K562 (cell line): Measurements from ENCODE around the gene AASDH. TPM values are rescaled to one million over a fixed set of nuclear protein-coding genes. Genes with fewer than 3 reads are reported as not detected.
A peak's percentile ranks its signal among the peaks of the same experiment; 100 is the strongest.

Source experiments
- ATAC-seq: fragments of 200-7000 bp; cut with Tn5 transposase; 3 replicates; pipeline ENCODE4 v1.9.1; 2020; ENCODE audit warnings: moderate library complexity
- BruUV-seq: library from RNA; stranded (reverse); fragments of 400-500 nt; replicated peaks from 2 replicates; lab custom pipeline; 2021; lab: Mats Ljungman, UMichigan
- CTCF ChIA-PET: fragments of 300-600 bp; formaldehyde crosslinking; extraction: SDS; loops from one replicate; lab custom pipeline; 2021; ENCODE audit warnings: low intra/inter-chr PET ratio; lab: Yijun Ruan, JAX
- POLR2A ChIA-PET: fragments of 300-600, 350-650 bp; sonication (Branson Sonifier 250); formaldehyde crosslinking; extraction: SDS; loops from one replicate; lab custom pipeline; 2021; ENCODE audit warnings: antibody characterized with exemption, inconsistent platforms; lab: Yijun Ruan, JAX
- DNase-seq, 4 experiments: peaks; one replicate each; pipeline versions ENCODE4 v3.0.0 to v3.0.0-alpha.2; 2011 to 2018; ENCODE audit warnings: low spot score in 3 of 4, mixed read lengths in 3 of 4; ENCODE audit errors: extremely low read depth in 1 of 4
- FAIRE-seq: peaks from 2 replicates; lab custom pipeline; 2011; peaks lifted over from hg19 to GRCh38; lab: Jason Lieb, UNC
- H2AFZ ChIP-seq: 2 replicates; pipeline ENCODE4 v1.6.0; 2011; ENCODE audit warnings: low read depth, low read length, control low read depth, inconsistent platforms
- H3K27ac ChIP-seq: fragments of 200-600 bp; 3 replicates; pipeline ENCODE4 v1.8.0; 2011; ENCODE audit warnings: low read depth, mild to moderate bottlenecking, control low read depth, inconsistent platforms, low read length, moderate library complexity, mixed read lengths; ENCODE audit errors: extremely low read depth
- H3K27me3 ChIP-seq, 2 experiments: fragments of 300-600 bp in 1 of 2; 2 replicates in 1 of 2; 3 replicates in 1 of 2; pipeline versions ENCODE4 v1.6.0 to v1.8.0; 2011; ENCODE audit warnings: inconsistent platforms in 2 of 2, low read length in 2 of 2, mild to moderate bottlenecking in 1 of 2, mixed read lengths in 1 of 2, moderate library complexity in 1 of 2; ENCODE audit not compliant: control insufficient read depth in 2 of 2, insufficient read depth in 2 of 2
- H3K36me3 ChIP-seq: fragments of 300-600 bp; 3 replicates; pipeline ENCODE4 v1.8.0; 2011; ENCODE audit warnings: mild to moderate bottlenecking, low read length, inconsistent platforms; ENCODE audit not compliant: control insufficient read depth, insufficient read depth
- H3K4me1 ChIP-seq, 2 experiments: fragments of 200-600 bp in 1 of 2; replicated peaks in 1 of 2; 2 replicates in 1 of 2; 3 replicates in 1 of 2; pipeline versions ENCODE4 v1.5.1 to v1.8.0; 2011; ENCODE audit warnings: inconsistent platforms in 2 of 2, low read length in 2 of 2, mild to moderate bottlenecking in 1 of 2, mixed read lengths in 1 of 2, moderate library complexity in 1 of 2; ENCODE audit not compliant: control insufficient read depth in 2 of 2, insufficient read depth in 2 of 2
- H3K4me2 ChIP-seq: 2 replicates; pipeline ENCODE4 v1.6.1; 2011; ENCODE audit warnings: low read length, control low read depth, inconsistent platforms, mixed read lengths; ENCODE audit not compliant: insufficient read depth
- H3K4me3 ChIP-seq: fragments of 200-600 bp; sonication (generic), shearing (Covaris generic); 2 replicates; pipeline ENCODE4 v1.5.1; 2016; ENCODE audit warnings: control low read depth, inconsistent platforms
- H3K79me2 ChIP-seq: fragments of 200-600 bp; 3 replicates; pipeline ENCODE4 v1.8.0; 2011; ENCODE audit warnings: low read length, inconsistent platforms; ENCODE audit not compliant: control insufficient read depth, insufficient read depth
- H3K9ac ChIP-seq, 2 experiments: 2 replicates each; pipeline versions ENCODE4 v1.6.0 to v1.6.1; 2011; ENCODE audit warnings: low read depth in 2 of 2, low read length in 2 of 2, control low read depth in 1 of 2, inconsistent platforms in 1 of 2, mild to moderate bottlenecking in 1 of 2, mixed read lengths in 1 of 2; ENCODE audit not compliant: insufficient read depth in 1 of 2
- H3K9me1 ChIP-seq: one replicate; pipeline ENCODE4 v1.6.0; 2011; ENCODE audit warnings: inconsistent platforms, mild to moderate bottlenecking, low read length, moderate library complexity; ENCODE audit not compliant: control insufficient read depth, insufficient read depth
- H3K9me3 ChIP-seq: replicated peaks from 2 replicates; pipeline ENCODE4 v1.5.1; 2011; ENCODE audit warnings: low read depth, low read length, inconsistent platforms; ENCODE audit not compliant: control insufficient read depth, insufficient read depth
- H4K20me1 ChIP-seq: replicated peaks from 2 replicates; pipeline ENCODE4 v1.6.1; 2011; ENCODE audit warnings: low read length, inconsistent platforms, mixed read lengths; ENCODE audit not compliant: control insufficient read depth, insufficient read depth
- HCFC1 ChIP-seq: IDR thresholded peaks from 2 replicates; pipeline ENCODE4 v1.6.1; 2012; ENCODE audit warnings: low read depth, low read length, improper control_type of control experiment
- MAFF ChIP-seq: IDR thresholded peaks from 2 replicates; pipeline ENCODE4 v1.6.1; 2012; ENCODE audit warnings: low read length, improper control_type of control experiment
- RBM34 ChIP-seq: fragments of 200-400 bp; formaldehyde crosslinking; IDR thresholded peaks from 2 replicates; pipeline ENCODE4 v1.6.1; 2018; ENCODE audit warnings: low read length, borderline replicate concordance; ENCODE audit not compliant: insufficient read depth
- SREBF1 ChIP-seq: fragments of 150-350 bp; IDR thresholded peaks from 2 replicates; pipeline ENCODE4 v1.6.1; 2014; ENCODE audit warnings: antibody characterized with exemption, low read depth, low read length, borderline replicate concordance
- ZNF3 ChIP-seq: fragments of 250-450 bp; sonication (Bioruptor Pico); IDR thresholded peaks from 2 replicates; pipeline ENCODE4 v1.5.0; 2021; ENCODE audit warnings: mild to moderate bottlenecking, moderate library complexity
- ZNF316 ChIP-seq: fragments of 450-650 bp; IDR thresholded peaks from 2 replicates; pipeline ENCODE4 v1.6.1; 2016
- ZNF77 ChIP-seq: fragments of 250-450 bp; sonication (Bioruptor Pico); IDR thresholded peaks from 2 replicates; pipeline ENCODE4 v1.5.0; 2020
- WGBS: fragments of 100-300 bp; shearing (Covaris generic); methylation state at CpG from one replicate; pipeline ENCODE4 v1.1.6; 2016; ENCODE audit warnings: low coverage, mixed read lengths; ENCODE audit not compliant: insufficient coverage; ENCODE audit errors: missing lambda C conversion rate; 5-methylcytosine and 5-hydroxymethylcytosine counted together
- in situ Hi-C: fragments of 300-500 bp; cut with MboI; formaldehyde crosslinking; loops from 4 replicates; pipeline ENCODE4 v1.15.0; 2018; ENCODE audit warnings: inconsistent platforms, mixed read lengths
- intact Hi-C: fragments of 100-400 bp; cut with micrococcal nuclease; formaldehyde crosslinking; loops from 2 replicates; pipeline ENCODE4 v1.14.2; 2022
- polyA plus RNA-seq, 8 experiments: library from polyadenylated mRNA; depleted of rRNA in 4 of 8; stranded (reverse) in 5 of 8; unstranded in 3 of 8; fragments of >200 nt; fragmentation: Nextera tagmentation in 2 of 8; fragmentation: Illumina TruSeq in 1 of 8; extraction: Ambion mirVana in 2 of 8; extraction: Trizol in 1 of 8; gene quantifications; 2 replicates each; pipeline versions ENCODE4 v1.2.1 to v1.2.3, GENCODE V29; 2011 to 2014; ENCODE audit warnings: inconsistent platforms in 1 of 8, missing spikeins in 1 of 8
- total RNA-seq, 7 experiments: library from RNA; depleted of rRNA in 6 of 7; stranded (reverse); fragments of >200 nt in 6 of 7; fragmentation: Illumina TruSeq in 2 of 7; extraction: Trizol in 2 of 7; gene quantifications; 2 replicates each; pipeline versions ENCODE4 v1.2.1 to v1.2.3, GENCODE V29; 2011 to 2021; ENCODE audit warnings: low replicate concordance in 1 of 7
- TF ChIP-seq, protein P1 (sequence below): sonication (generic); IDR thresholded peaks from 2 replicates; pipeline ENCODE4 v1.6.1; 2016
- TF ChIP-seq, protein P2 (sequence below): fragments of 450-650 bp; IDR thresholded peaks from 2 replicates; pipeline ENCODE4 v1.6.1; 2016; ENCODE audit warnings: borderline replicate concordance

AASDH gene
- total and polyA plus RNA-seq, 9 of the 15 experiments (the other 6 are each of a cell fraction or from before 2014, with no cell fraction given): 8.6 to 29.7 (median 13.7) TPM

DNA sequence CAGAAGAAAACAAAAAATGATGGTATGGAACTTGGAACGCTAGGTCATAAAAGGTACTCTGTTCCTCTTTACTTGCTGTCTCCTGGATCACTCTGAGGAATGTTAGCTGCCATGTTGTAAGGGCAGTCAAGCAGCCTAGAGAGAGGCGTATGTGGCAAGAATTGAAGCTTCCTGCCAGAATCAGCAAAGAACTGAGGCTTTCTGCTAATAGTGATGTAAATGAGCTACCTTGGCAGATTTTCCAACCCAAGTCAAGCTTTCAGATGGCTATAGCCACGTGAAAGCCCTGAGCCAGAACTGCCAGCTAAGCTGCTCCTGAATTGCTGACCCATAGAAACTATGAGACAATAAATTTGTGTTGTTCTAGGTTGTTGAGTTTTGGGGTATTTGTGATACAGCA, 38.7 kb downstream of the AASDH start:
- whole genome bisulfite sequencing: 64% methylated on average over 3 of the region's 3 CpGs
- no TSS peak for BruUV-seq
- POLR2A ChIA-PET: interaction anchor here (0.5 to 0.7 kb wide), 3 partner anchors 8 to 644 kb away, joined by 3 read pairs; no protein-coding TSS in a partner anchor

More for the DNA sequence above, 38.7 kb downstream of the AASDH start:
- DNase-seq (no peak), ATAC-seq (no peak), FAIRE-seq (peak; percentile 15)
- Histone ChIP-seq H4K20me1 (no peaks in the 10 kb centered on the region), H3K9me1 (no peaks in the 10 kb centered on the region), H3K4me3 (no peak overlapping the region), H3K9ac (no peak overlapping the region), H3K27ac (no peak overlapping the region), H3K9me3 (no peaks in the 10 kb centered on the region), H3K36me3 (peaks cover 17% of the 10 kb centered on the region; the same call in 1 of the 3 replicates), H3K79me2 (no peaks in the 10 kb centered on the region), H3K4me2 (no peak overlapping the region), H3K4me1 (no peaks in the 10 kb centered on the region), H2AFZ (no peak overlapping the region), H3K27me3 (no peaks in the 10 kb centered on the region)
- intact Hi-C loops (no loop called here), in situ Hi-C loops (no loop called here)
- CTCF ChIA-PET: no interaction called here
- no peak for TF ChIP-seq ZNF3 (CRISPR knock-in tag)
- TF ChIP-seq ZNF77 (CRISPR knock-in tag): no peak
- TF ChIP-seq HCFC1: no peak
- TF ChIP-seq MAFF: no peak
- no peak for TF ChIP-seq RBM34
- TF ChIP-seq ZNF316: no peak
- TF ChIP-seq, protein P1, sequence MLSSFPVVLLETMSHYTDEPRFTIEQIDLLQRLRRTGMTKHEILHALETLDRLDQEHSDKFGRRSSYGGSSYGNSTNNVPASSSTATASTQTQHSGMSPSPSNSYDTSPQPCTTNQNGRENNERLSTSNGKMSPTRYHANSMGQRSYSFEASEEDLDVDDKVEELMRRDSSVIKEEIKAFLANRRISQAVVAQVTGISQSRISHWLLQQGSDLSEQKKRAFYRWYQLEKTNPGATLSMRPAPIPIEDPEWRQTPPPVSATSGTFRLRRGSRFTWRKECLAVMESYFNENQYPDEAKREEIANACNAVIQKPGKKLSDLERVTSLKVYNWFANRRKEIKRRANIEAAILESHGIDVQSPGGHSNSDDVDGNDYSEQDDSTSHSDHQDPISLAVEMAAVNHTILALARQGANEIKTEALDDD: no peak
- TF ChIP-seq, protein P2, sequence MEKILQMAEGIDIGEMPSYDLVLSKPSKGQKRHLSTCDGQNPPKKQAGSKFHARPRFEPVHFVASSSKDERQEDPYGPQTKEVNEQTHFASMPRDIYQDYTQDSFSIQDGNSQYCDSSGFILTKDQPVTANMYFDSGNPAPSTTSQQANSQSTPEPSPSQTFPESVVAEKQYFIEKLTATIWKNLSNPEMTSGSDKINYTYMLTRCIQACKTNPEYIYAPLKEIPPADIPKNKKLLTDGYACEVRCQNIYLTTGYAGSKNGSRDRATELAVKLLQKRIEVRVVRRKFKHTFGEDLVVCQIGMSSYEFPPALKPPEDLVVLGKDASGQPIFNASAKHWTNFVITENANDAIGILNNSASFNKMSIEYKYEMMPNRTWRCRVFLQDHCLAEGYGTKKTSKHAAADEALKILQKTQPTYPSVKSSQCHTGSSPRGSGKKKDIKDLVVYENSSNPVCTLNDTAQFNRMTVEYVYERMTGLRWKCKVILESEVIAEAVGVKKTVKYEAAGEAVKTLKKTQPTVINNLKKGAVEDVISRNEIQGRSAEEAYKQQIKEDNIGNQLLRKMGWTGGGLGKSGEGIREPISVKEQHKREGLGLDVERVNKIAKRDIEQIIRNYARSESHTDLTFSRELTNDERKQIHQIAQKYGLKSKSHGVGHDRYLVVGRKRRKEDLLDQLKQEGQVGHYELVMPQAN: no peak
- TF ChIP-seq SREBF1: no peak
